SU-DHL-6 (cell line): Measurements from ENCODE around the gene TMPRSS12.

ENCODE experiments used
- EZH2phosphoT487 ChIP-seq: fragments of 200-600 bp; sonication (generic), shearing (Covaris generic); conservative IDR thresholded peaks from 2 replicates; pipeline ENCODE4 v1.6.1; 2018; ENCODE audit warnings: mild to moderate bottlenecking, antibody characterized with exemption, low read length, moderate library complexity, mixed read lengths
- TF ChIP-seq, protein P1 (sequence below): fragments of 200-600 bp; sonication (generic); IDR thresholded peaks from one replicate; pipeline ENCODE4 v1.5.1; 2017; ENCODE audit warnings: antibody characterized with exemption, mild to moderate bottlenecking, low read length, moderate library complexity; ENCODE audit not compliant: insufficient read depth, poor library complexity, severe bottlenecking

- TF ChIP-seq, protein P1, sequence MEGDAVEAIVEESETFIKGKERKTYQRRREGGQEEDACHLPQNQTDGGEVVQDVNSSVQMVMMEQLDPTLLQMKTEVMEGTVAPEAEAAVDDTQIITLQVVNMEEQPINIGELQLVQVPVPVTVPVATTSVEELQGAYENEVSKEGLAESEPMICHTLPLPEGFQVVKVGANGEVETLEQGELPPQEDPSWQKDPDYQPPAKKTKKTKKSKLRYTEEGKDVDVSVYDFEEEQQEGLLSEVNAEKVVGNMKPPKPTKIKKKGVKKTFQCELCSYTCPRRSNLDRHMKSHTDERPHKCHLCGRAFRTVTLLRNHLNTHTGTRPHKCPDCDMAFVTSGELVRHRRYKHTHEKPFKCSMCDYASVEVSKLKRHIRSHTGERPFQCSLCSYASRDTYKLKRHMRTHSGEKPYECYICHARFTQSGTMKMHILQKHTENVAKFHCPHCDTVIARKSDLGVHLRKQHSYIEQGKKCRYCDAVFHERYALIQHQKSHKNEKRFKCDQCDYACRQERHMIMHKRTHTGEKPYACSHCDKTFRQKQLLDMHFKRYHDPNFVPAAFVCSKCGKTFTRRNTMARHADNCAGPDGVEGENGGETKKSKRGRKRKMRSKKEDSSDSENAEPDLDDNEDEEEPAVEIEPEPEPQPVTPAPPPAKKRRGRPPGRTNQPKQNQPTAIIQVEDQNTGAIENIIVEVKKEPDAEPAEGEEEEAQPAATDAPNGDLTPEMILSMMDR, result no peak
- no peak for TF ChIP-seq EZH2phosphoT487
Measured at GRCh38 chr12:50934371-50934851, 91.7 kb downstream of the TMPRSS12 start.
